ENCODE results near the gene ACKR2.

DNA sequence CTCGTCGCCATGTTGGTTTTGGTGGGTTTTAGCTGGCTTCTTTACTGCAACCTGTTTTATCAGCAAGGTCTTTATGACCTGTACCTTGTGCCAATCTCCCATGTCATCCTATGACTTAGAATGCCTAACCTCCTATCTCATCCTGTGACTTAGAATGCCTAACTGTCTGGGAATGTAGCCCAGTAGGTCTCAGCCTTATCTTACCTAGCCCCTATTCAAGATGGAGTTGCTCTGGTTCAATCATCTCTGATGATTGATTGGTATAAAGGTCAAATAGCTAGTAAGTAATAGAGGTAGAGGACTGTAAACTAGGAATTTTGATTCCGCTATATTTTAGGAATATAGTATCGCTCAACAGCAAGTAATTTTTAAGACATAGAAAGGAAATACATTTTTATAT is 1.3 kb upstream of the ACKR2 start:
- TF ChIP-seq CTCF (IDR thresholded peaks at IDR 0.05), result no peak
- TF ChIP-seq POLR2AphosphoS5 (IDR thresholded peaks at IDR 0.05), result no peak

Measured in transverse colon (tissue), 4 donors.